GM18873 (cell line): Measurements from ENCODE around the gene ZSCAN30.

ENCODE experiments used
- ATAC-seq: cut with Tn5 transposase; IDR thresholded peaks from one replicate; pipeline ENCODE4 v1.9.1; 2021; ENCODE audit warnings: mild to moderate bottlenecking, moderate library complexity, moderate number of reproducible peaks; ENCODE audit not compliant: unreplicated experiment, low FRiP score

Gene ZSCAN30

GRCh38 chr18:35290094-35290735, at the start of gene ZSCAN30:
Gene ZSCAN30, minus strand, starts transcription at chr18:35290229. Its CDS starts 25,877 bp downstream, at chr18:35264352.
- ATAC-seq, result peak; percentile 92

- no peak for ATAC-seq
Observed at GRCh38 chr18:35337286-35337685, 47.3 kb upstream of the ZSCAN30 start.

GRCh38 chr18:35335866-35336265, 45.8 kb upstream of the ZSCAN30 start:
- ATAC-seq, result no peak

GRCh38 chr18:35334821-35335220, 44.8 kb upstream of the ZSCAN30 start:
- no peak for ATAC-seq

DNA sequence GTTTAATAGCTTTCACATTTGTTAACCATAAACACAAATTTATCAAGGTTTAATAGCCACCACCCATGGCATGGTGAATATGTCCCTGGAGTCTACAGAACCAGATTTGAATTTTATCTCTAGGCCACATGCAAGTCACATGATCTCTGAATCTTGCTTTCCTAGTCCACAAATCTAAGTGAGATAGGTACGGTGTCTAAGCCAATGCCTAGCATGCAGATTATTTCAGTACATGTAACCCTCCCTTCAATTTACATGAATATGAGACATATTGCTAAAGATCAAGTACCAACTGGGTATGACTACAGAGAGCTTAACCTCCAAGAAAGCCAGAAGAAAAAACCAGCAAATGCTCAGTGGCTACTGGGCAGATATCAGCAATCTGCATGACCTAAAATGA, 44.2 kb upstream of the ZSCAN30 start:
- no peak for ATAC-seq

- no peak for ATAC-seq
Observed at GRCh38 chr18:35331367-35332087, 41.5 kb upstream of the ZSCAN30 start.

DNA sequence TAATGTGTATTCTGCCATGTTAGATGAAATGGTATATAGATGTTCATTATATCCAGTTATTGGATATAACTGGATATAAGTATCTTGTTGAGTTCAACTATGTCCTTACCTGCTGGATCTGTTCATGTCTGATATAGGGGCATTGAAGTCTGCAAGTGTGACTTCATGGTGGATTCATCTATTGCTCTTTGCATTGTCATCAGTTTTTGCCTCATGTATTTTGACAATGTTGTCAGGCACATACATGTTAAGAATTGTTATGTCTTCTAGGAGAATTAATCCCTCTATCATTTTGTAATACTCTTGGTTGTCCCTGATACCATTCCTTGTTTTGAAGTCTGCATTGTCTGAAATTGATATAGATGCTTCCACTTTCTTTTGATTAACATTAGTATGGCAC, 38.8 kb upstream of the ZSCAN30 start:
- ATAC-seq, result no peak

GRCh38 chr18:35326695-35327387, 36.8 kb upstream of the ZSCAN30 start:
- ATAC-seq, result no peak

DNA sequence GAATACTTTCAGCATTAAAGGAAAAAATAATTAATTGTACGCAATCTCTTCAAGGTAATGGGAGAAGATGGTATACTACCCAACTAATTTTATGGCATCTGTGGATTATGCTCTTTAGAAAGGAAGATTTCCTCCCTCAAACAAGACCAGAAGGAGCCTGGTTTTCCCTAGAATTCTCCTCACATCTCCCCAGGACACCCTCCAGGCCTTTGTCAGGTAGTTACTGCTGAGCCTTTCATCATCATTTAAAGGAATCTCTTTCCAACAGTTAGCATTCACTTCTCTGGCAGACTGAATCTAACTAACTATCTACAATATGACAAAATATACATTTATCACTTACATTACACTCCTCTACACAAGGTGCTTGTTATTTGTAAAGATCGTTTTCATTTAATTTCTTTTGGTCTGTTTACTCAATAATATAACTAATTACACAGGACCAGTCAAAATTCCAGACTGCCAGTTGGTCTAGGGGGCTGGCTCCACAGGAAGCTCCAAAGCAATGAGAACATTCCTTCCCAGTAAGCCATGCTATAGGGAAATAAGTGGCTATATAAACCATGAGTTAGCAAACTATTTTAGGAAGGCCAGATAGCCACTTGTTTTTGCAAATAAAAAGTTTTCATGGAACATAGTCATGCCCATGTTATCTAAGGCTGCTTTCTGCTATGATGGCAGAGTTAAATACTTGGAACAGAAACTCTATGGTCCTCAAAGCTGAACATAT, 35.1 kb upstream of the ZSCAN30 start:
- no peak for ATAC-seq

DNA sequence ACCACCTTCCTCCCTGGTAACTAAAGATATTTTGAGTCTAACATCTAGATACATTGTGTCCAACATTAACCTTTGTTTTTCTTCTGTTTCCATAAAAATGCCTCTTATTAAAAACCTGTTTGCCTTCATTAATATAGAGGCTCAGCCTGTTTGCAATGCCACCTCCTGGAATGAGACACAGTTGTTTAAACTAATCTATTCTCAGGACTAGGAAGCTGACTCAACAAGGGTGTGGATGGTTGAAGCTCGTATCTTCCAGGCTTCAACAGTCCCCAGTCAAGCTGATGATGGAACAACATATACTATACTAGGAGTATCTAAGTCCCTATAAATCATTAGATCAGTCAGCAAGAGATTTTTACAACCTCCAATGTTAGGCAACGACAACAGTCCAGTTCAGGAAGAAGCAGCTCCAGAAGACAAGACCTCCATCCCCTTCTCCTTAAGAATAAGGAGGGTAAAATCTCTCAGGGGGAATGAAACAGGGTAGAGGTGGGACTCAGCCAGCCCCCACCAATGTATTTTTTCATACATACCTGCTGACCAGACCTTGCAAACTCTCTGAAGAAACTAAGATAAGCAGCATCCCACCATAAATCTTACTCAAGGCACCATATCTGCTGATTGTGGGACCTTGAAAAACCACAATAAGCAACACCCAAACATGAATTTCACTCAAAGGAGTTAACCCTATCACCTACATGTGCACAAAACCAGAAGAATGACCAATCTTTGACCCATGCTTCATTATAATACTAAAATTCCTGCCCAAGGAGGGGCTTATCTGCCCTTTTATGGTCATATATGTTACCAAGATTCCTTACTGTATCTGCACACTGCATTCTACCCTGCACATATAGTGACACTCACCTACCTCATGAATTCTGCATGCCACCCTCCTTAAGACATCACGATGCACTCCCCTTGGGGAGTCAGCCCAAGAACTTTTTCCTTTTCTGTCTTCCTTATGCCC, 32.7 kb upstream of the ZSCAN30 start:
- no peak for ATAC-seq

DNA sequence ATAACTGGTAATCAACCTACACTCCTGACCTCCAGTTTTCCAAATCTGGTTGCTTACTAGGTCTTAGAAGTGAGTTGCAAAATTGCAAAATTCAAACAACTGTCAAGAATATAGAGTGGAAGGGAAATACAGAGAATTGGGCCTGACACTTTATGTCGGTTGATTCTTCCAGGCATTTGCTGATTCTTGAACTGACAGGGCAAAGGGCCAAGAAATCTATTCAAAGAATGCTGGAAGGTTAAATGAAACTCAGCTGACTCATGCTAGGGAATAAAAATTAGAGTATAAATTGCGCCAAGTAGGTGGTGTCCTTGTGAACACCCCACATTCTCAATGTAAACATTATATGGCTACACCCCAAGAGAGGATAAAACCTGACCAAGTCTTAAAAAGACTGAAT, 21.5 kb upstream of the ZSCAN30 start:
- no peak for ATAC-seq

- no peak for ATAC-seq
Observed at GRCh38 chr18:35306588-35307250, 16.7 kb upstream of the ZSCAN30 start.

- ATAC-seq, result no peak
Observed at GRCh38 chr18:35303610-35304009, 13.6 kb upstream of the ZSCAN30 start.

- ATAC-seq, result no peak
Observed at GRCh38 chr18:35296060-35296459, 6.0 kb upstream of the ZSCAN30 start.

DNA sequence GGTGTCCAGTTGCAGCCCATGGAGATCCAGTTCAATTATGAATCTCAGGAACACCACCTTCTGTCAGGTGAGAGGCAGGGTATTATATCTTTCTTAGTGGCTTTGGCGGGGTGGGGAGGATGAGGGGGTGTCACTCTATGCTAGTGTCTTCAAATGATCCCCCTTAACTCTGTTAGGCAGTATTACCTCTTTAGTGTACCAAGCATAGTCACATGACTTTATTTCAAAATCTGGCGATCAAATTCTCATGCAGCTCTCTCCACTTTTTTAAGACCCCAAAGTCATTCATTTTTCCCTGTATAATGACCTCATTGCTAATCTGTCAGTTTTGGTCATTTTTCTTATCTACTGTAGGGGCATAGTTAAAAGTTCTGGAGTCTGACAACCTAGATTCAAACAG, 1.1 kb upstream of the ZSCAN30 start:
- ATAC-seq, result no peak

GRCh38 chr18:35289727-35290093, 319 bp downstream of the ZSCAN30 start:
- ATAC-seq, result peak; percentile 14

DNA sequence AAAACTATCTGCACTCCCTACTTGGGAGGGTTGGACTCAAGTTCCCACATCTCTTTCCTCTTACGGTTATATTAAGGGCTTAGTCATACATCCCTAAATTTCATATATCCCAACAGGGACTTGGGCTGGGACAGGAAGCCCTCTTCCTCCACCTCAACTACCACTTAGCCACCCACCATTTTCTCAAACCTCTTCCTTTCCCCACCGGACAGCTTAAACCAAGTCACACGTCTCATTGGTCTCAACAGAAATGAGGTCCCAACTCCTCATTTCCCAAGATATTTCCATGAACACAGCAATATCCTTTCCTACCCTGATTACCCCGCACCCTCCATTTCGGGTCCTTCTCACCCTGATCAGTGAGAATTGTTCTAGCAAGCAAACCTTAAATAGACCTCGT, 736 bp downstream of the ZSCAN30 start:
- ATAC-seq, result no peak

DNA sequence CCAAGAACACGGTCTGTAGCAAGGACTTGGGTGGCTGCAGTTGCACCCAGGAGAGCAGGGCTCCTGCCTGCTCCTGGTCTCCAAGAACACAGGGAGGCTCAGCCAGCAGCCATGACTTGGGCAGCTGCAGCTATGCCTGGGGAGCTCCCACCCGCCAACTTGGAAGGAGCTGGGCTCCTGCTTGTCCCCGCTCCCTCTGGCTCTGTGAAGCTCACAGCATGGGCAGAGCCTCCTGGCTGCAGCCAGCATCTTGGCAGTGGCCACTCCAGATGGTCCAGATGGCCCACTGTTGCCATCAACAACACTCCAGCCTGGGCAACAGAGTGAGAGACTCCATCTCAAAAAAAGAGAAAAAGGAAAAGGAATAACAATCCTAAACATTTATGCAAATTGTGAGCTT, 5.2 kb downstream of the ZSCAN30 start:
- no peak for ATAC-seq
